Osteoblast (primary cell): ENCODE data around the gene PDE6A. TPM values are rescaled to one million over a fixed set of nuclear protein-coding genes. Genes with fewer than 3 reads are reported as not detected.

ENCODE experiments used
- DNase-seq: peaks from one replicate; pipeline ENCODE4 v3.0.0; 2011; ENCODE audit warnings: low spot score, mixed read lengths; ENCODE audit not compliant: insufficient read length; ENCODE audit errors: missing footprints
- H2AFZ ChIP-seq: 2 replicates; pipeline ENCODE4 v1.6.0; 2011; ENCODE audit warnings: mild to moderate bottlenecking, low read length
- H3K27ac ChIP-seq: 2 replicates; pipeline ENCODE4 v1.5.1; 2011; ENCODE audit warnings: mild to moderate bottlenecking, low read depth, low read length, moderate library complexity
- H3K27me3 ChIP-seq: 2 replicates; pipeline ENCODE4 v1.6.0; 2012; ENCODE audit warnings: mild to moderate bottlenecking, control low read depth, inconsistent platforms, low read length, moderate library complexity; ENCODE audit not compliant: insufficient read depth
- H3K36me3 ChIP-seq: 2 replicates; pipeline ENCODE4 v1.5.1; 2011; ENCODE audit warnings: mild to moderate bottlenecking, low read length, control low read depth, moderate library complexity; ENCODE audit not compliant: insufficient read depth
- H3K4me1 ChIP-seq: 2 replicates; pipeline ENCODE4 v1.5.1; 2011; ENCODE audit warnings: mild to moderate bottlenecking, low read length, control low read depth, moderate library complexity; ENCODE audit not compliant: insufficient read depth
- H3K4me2 ChIP-seq: 2 replicates; pipeline ENCODE4 v1.6.0; 2011; ENCODE audit warnings: mild to moderate bottlenecking, low read length; ENCODE audit not compliant: insufficient read depth
- H3K4me3 ChIP-seq: fragments of 200-600 bp; sonication (generic); 3 replicates; pipeline ENCODE4 v1.5.1; 2012; ENCODE audit warnings: mild to moderate bottlenecking, low read length, inconsistent platforms; ENCODE audit not compliant: insufficient read depth
- H3K79me2 ChIP-seq: 2 replicates; pipeline ENCODE4 v1.6.0; 2012; ENCODE audit warnings: mild to moderate bottlenecking, low read length, control low read depth, inconsistent platforms; ENCODE audit not compliant: insufficient read depth
- H3K9me3 ChIP-seq: 2 replicates; pipeline ENCODE4 v1.5.1; 2011; ENCODE audit warnings: low read depth, low read length, control low read depth
- H4K20me1 ChIP-seq: 2 replicates; pipeline ENCODE4 v1.6.0; 2012; ENCODE audit warnings: mild to moderate bottlenecking, low read length, control low read depth; ENCODE audit not compliant: insufficient read depth
- total RNA-seq: library from RNA; depleted of rRNA; stranded (reverse); fragments of >200 nt; gene quantifications from 2 replicates; pipeline ENCODE4 v1.2.3, GENCODE V29; 2012
- TF ChIP-seq, protein P1 (sequence below): IDR thresholded peaks from 2 replicates; pipeline ENCODE4 v1.5.1; 2011; ENCODE audit warnings: mild to moderate bottlenecking, low read depth, low read length, moderate library complexity; ENCODE audit errors: extremely low read depth

Gene PDE6A
- total RNA-seq, 1 donor: under 0.01 TPM

DNA sequence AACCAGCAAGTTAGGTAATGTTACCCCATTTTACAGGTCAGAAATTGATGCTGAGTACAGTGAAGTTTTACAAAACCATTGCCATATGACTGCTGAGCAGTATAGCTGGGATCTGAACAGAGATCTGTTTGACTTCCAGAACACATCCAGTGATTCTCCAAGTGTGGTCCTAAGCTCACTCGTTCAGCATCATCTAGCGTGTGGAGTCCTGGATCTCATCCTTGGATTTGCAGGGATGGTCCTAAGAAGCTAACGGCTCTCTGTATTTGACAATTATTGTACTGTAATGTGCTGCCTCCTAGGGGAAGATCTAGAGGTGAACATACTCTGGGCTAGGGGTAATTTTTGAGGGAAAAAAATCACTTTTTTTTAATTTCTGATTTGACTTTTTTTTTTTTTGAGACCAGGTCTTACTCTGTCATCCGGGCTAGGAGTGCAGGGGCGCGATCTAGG is 17.4 kb upstream of the PDE6A start:
- Histone ChIP-seq H3K9me3 (no peaks in the 10 kb centered on the region), H3K27me3 (no peaks in the 10 kb centered on the region), H3K4me2 (peak overlapping the region; percentile 16), H3K79me2 (peaks cover 18% of the 10 kb centered on the region), H3K4me1 (peaks cover 14% of the 10 kb centered on the region), H2AFZ (no peak overlapping the region), H3K4me3 (no peak overlapping the region), H3K36me3 (no peaks in the 10 kb centered on the region), H4K20me1 (no peaks in the 10 kb centered on the region), H3K27ac (no peak overlapping the region)
- peak; percentile 93 for DNase-seq
- TF ChIP-seq, protein P1, sequence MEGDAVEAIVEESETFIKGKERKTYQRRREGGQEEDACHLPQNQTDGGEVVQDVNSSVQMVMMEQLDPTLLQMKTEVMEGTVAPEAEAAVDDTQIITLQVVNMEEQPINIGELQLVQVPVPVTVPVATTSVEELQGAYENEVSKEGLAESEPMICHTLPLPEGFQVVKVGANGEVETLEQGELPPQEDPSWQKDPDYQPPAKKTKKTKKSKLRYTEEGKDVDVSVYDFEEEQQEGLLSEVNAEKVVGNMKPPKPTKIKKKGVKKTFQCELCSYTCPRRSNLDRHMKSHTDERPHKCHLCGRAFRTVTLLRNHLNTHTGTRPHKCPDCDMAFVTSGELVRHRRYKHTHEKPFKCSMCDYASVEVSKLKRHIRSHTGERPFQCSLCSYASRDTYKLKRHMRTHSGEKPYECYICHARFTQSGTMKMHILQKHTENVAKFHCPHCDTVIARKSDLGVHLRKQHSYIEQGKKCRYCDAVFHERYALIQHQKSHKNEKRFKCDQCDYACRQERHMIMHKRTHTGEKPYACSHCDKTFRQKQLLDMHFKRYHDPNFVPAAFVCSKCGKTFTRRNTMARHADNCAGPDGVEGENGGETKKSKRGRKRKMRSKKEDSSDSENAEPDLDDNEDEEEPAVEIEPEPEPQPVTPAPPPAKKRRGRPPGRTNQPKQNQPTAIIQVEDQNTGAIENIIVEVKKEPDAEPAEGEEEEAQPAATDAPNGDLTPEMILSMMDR: peak; percentile 80

DNA sequence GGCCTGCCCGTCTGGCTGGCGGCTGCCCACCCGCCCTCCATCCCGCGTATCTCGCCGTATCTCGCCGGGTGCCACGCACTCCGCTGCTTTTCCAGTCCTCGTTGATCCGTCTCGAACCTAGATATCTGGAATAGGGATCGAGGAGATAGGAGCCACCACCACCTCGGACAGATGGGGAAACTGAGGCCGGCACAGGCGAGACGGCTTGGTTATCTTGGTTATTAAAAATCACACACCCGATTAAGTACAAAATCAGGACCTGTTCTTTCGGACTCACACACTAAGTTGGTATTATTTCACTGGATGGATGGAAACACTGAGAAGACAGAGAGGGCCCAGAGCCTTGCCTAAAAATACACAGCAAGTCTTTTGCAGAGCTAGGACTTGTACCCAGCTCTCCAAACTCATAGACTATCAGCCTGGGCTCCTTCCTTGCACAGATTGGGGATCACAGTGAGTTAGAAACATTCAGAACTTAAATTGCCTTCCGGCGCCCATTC is 16.6 kb upstream of the PDE6A start:
- Histone ChIP-seq H3K36me3 (no peaks in the 10 kb centered on the region), H3K9me3 (no peaks in the 10 kb centered on the region), H3K4me3 (peak overlapping the region; percentile 87), H3K27ac (peak overlapping the region; percentile 54), H3K79me2 (peaks cover 15% of the 10 kb centered on the region), H3K4me1 (peaks cover 14% of the 10 kb centered on the region), H3K4me2 (peak overlapping the region; percentile 92), H4K20me1 (no peaks in the 10 kb centered on the region), H3K27me3 (no peaks in the 10 kb centered on the region), H2AFZ (peak overlapping the region; percentile 87)
- TF ChIP-seq, protein P1: no peak
- peak; percentile 61 for DNase-seq

DNA sequence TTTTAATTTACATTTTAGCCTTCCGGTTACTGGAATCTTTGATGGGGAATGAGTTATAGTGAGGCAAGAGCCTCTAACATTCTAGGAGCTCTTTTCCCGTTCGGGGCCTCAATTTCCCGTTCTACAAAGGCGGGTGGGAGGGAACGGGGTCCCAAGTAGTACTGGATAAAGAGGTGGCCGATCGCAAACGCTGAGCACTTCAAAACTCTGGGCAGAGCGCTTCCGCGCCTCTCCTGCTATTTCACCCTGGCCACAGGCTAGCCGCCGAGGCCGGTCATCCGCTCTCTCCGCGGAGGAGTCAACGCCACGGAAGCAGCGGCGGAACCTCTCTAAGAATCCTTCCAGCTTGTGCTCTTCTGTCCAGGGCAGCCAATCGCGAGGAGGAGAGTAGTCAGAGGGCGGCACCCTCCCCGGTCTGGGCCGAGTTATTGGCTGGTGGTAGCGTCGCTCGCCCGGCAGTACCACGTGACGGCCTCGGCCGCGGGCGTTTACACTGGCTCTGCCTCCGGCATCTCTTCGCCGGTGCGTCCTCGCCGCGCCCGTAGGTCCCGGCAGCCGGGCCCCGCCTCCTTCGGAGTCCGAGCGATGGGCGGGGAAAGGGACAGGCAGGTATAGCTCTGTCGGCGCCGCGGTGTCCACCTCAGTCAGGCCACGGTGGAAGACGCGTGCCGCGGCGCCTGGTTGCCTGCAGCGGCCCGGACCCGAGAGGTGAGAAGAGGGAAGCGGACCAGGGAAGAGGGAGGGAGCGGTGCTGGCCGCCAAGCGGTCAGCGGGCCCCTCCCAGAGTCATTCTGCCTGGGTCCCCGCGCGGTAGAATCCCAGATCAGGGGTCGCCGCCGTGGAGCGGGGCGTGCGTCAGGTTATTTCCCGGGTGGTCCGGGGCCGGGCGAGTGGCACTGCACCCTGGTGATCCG is 15.9 kb upstream of the PDE6A start, which contains the start of gene SLC26A2:
Gene SLC26A2 (plus strand): TSS at position 487 of the 914 bp plus-strand sequence. CDS start 16,895 bp downstream, outside the sequence.
- Histone ChIP-seq H3K9me3 (no peaks in the 10 kb centered on the region), H3K36me3 (no peaks in the 10 kb centered on the region), H3K27ac (peak within 1 kb of the TSS; percentile 90), H3K4me3 (peak within 1 kb of the TSS; percentile 87), H3K4me2 (peak within 1 kb of the TSS; percentile 92), H2AFZ (peak within 1 kb of the TSS; percentile 87), H3K4me1 (peaks cover 14% of the 10 kb centered on the region), H4K20me1 (no peaks in the 10 kb centered on the region), H3K79me2 (peaks cover 12% of the 10 kb centered on the region), H3K27me3 (no peaks in the 10 kb centered on the region)
- TF ChIP-seq, protein P1: no peak
- DNase-seq: peak; percentile 97
